Measurements from ENCODE around the gene SNAP91.

The SNAP91 gene

DNA sequence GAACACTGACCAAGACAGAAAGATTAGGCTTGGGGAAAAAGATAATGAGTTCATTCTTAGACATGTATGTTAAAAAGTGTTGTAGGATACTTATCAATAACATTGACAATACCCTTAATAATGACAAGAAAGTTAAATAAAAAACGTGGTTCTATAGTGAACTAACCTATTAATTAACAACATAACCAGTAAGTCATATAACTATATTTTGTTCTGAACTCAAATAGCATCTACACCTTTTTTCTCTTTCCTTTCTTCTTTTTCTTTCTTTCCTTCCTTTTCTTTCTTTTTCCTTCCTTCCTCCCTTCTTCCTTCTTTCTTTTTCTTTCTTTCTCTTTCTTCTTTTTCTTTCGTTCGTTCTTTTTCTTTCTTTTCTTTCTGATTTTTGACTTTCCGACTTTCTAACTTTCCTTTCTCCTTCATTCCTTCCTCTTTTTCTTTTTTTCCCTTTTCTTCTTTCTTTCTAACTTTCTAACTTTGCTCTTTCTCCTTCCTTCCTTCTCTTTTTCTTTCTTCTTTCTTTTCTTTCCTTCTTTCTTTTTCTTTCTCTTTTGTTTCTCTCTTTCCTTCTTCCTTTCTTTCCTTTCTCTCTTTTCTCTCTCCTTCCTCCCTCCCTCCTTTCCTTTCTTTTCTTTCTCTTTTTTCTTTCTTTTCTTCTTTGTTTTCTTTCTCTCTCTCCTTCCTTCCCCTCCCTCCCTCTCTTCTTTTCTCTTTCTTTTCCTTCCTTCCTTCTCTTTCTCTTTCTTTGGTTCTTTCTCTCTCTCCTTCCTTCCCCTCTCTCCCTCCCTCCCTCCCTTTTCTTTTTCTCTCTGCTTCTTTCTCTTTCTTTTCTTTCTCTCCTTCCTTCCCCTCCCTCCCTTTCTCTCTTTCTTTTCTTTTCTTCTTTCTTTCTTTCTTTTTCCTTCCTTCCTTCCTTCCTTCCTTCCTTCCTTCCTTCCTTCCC lies 172.0 kb downstream of the SNAP91 start:
- no peak for DNase-seq

DNA sequence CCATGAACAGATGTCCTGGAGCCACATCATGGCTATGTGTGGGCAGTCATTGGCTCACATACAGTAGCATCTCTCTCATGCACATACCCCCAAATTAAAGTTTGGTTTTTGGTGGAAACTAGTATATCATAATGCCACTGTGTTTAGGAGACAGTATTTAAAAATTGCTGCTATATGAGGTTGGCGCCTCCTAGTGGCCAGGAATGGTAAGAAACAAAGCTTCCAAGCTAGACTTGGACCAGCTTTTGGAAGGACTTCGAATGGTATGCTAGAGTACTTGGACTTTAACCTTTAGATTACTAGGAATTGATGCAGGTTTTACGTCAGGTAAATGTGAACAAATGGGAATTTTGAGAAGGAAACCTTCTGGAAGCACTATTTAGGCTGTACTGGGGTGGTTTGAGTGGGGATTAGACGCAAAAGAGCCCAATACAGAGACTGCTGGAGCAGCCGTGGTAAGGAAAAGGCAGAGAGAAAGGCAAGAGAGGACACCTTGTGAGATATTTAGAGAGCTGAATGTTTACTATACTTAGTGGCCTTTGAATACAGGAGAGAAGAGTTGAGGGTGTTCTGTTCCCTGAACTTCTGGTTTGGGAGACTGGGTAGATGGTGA lies 172.8 kb downstream of the SNAP91 start:
- no peak for DNase-seq

DNA sequence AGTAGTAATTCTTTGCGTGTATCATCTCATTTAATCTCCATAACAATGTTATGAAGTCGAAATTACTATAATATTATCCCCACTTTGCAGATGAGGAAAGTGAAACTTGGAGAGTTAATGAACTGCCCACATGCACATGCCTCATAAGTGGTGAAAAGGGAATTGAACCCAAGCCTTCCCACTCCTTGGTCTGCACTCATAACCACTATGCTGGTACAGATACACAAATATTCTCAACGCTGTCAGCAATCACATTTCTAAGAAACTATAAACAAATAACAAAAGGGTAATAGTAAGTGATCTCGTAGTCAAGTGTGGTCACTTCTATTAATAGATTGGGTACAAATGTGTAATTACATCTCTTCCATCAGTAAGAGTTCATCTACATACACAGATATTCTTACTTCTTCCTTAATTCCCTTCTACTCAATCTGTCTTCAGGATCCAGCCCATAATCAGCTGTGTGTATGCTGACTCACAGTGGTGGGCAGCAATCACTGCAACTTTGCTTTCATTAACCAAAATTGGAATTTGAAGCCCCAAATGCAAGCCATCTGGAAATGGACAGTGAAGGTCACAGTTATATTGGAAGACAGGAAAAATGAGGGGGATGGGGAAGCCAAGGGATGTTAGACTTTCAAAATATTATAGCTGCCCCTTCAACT lies 190.0 kb downstream of the SNAP91 start:
- no peak for DNase-seq

DNA sequence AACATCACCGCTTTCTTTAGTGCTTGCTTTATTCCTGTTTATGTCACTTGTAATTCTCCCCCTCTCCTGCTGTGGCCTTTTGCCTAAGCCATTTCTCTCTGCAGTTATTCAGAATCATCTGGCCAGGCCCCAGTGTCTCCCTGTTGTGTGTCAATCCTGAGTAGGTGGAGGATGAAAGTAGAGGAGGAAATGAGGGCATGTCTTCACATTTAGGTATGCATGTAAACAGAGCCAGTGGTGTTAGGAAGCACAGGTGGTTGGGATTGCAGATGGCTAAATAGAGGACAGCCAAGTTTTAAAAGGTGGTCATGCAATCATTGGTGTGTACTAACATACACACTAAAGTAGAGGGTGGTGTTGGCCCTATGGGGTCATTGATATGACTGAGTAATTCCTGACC lies 191.4 kb downstream of the SNAP91 start:
- DNase-seq = no peak

DNA sequence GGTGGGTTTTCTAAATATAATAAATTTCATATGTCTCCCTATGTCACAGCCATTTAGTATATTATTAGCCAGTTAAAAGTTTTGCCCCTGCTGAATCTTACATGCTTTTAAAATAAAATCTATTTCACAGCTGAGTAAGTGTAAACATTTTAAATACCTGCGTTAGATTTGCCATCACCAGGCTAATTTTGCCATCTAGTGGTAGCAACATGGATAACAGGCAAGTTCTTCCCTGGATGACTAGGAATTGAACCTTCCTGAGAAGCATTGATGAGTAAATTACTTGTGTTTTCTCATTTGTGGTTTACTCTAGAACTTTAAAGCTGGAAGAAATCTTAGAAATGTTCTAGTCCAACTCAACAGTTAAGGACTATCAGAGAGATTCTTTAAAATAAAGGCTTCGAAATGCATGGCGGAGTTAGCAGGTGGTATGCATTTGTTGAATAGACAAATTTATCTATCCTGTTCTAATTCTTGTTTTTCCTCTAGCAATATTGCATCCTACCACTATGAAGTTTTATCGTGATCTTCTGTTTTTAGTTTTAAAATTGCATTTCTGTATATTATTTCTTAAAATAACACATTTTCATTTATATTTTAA lies 193.9 kb downstream of the SNAP91 start:
- no peak for DNase-seq

DNA sequence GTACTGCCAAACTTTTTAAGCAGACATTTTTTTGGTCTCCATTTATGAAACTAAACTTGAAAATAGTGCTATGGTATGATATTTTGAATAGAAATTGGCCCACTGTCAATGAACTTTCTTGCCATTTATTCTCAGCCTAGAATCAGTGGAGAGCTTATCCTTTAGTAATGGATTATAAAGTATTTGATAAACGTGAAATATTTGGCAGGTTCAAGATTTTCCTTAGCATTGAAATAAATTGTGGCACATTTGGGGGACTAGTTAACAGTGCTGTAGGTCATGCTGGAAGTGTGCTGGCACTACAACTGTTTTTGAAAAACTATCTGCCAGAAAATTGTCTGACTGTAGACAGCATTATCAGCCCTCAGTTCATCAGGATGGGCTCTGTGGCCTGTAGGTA lies 194.4 kb downstream of the SNAP91 start:
- DNase-seq = no peak

DNA sequence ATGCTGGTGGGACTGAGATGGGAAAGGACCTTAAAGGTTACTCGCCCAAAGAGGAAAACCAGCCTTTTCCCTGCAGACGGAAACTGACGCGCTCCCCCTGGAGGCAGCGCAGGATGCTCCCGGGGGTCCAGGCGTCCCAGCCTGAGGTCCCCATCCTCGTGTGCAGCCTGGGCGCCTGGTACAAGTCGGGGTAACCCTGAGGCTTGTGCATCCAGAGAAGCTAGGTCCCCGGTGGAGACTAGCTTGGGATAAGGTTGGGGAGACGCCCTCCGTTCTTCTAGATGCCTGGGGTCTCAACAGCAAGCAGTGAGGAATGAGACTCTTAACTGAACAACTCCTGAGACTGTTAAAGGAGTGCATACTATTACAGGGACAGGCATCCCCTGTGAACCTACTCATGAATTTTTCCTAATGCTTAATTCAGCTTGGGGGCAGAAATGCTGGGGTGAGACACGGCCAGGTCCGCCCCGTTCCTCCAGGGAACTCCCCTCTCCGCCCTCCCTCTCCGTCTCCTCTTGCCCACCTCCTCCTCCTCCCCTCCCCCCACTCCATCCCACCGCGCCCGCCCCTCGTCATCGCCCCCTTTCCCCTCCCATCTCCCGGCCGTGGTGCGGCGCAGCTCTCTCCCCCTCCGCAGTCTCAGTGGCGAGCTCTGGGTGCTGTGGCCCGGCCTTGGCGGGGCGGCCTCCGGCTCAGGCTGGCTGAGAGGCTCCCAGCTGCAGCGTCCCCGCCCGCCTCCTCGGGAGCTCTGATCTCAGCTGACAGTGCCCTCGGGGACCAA lies 196.8 kb downstream of the SNAP91 start, which contains the start of gene PRSS35:
PRSS35 (plus strand) TSS at position 634 of the 781 bp plus-strand sequence. CDS start 10,908 bp downstream, outside the sequence.
- peak; percentile 61 for DNase-seq

DNA sequence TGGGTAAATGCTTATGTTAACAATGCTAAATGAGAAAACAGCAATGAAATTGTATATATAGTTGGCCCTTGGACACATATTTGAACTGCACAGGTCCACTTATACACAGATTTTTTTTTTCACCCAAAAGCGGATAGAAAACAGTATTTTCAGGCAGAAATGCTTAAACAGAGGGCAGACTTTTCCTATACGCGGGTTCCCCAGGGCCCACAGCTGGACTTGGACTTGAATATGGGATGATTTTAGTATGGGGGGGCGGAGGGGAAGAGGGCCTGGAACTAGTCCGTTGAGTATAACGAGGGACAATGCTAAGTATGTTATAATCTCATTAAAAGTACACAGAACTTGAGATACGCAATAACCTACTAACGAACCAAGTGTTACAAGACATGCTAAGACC lies 197.6 kb downstream of the SNAP91 start:
- DNase-seq = no peak

DNA sequence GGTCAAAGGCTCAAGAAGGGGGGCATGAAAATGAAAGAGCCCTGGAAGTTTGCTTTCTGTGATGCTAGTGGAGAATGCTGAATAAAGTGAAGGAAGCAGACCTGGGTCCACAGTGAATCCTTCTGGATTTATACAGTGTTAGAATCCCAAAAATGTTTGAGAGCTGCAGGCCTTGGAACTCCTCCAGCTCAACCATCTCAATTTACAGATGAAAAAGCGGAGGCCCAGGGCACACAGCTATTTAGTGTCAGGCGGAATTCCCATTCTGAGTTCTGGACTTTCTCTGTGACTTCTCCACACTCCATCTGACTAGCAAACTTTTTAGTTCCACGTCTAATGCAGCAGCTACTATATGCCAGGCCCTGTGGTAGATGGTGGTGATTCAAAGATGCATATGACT lies 198.1 kb downstream of the SNAP91 start:
- no peak for DNase-seq

DNA sequence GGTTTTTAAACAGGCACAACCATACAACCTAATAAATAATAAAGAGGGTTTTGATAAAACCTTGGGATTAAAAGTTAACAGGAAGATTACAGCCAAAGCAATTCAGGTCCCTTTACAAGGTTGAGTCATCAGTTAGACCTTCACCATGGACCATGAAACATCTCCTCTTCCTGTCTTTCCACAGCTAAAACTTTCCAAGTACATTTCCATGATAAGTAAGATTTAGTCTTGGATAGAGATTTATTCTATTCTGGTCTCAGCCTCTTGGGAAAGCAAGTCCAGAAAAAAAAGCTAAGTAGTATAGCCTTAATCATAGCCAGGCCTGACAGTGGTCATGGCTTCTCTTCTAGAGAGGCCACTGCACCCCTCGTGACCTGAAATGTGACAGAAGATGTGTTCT lies 199.5 kb downstream of the SNAP91 start:
- no peak for DNase-seq

DNA sequence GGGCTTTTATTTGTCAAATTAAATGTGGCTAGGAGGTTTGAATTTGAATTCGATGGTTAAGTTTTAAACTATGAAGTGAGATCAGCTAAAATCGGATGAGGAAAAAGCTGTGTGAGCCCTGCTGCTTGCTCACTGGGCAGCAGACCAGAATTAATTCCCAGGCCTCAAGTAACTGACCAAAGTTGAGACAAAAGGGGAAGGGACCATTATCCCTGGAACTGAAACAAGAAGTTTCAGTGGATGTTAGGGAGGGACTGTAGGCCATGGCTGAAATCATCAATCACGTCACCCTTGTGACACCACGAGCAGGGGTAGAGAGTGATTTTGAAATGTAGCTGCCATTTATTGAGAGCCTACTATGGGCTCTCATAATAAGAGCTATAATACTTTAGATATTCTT lies 203.5 kb downstream of the SNAP91 start:
- no peak for DNase-seq
